ENCODE data around the gene EXOC2.

DNA sequence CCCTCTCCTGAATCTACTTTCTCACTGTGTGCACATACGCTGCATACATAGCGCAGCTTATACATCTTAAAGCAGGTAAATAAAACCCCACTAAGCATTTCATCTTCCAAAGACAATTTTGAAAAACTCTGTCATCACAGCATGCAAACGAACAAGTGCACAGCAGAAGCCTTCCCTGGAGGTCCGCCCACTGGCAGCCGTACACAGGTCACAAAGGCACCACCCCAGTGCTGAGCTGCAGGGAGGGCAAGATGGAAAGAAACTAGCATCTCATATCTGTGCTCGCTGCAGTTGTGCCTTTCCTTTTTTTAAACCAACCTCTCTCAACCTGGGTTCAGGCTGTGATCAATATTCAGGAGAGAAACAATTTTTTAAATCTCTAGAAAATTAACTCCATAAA is 109.3 kb downstream of the EXOC2 start:
- no peak for TF ChIP-seq TAF1 (IDR thresholded peaks at IDR 0.05; ENCODE audit: low read depth, low read length)
- no peak for TF ChIP-seq POLR2AphosphoS5 (IDR thresholded peaks at IDR 0.05; ENCODE audit: low read depth, low read length)
- TF ChIP-seq SPI1 (IDR thresholded peaks at IDR 0.05; ENCODE audit: low read depth, low read length) = no peak
- no peak for TF ChIP-seq POLR2A (IDR thresholded peaks at IDR 0.05; ENCODE audit: low read depth, low read length)
- TF ChIP-seq PAX5 (IDR thresholded peaks at IDR 0.05; ENCODE audit: insufficient read depth, low read length, severe bottlenecking) = no peak
- TF ChIP-seq POU2F2 (IDR thresholded peaks at IDR 0.05; ENCODE audit: low read depth, low read length) = no peak
